ENCODE measurements around the gene BDNF.

Gene BDNF

GRCh38 chr11:27611947-27612455 lies 88.3 kb downstream of the BDNF start:
- H3K4me3 ChIP-seq (ENCODE audit: low read depth, low read length), result no peak overlapping the region
- TF ChIP-seq CTCF (IDR thresholded peaks at IDR 0.05; ENCODE audit: borderline replicate concordance, insufficient read depth, low read depth, low read length), result no peak

- TF ChIP-seq CTCF (IDR thresholded peaks at IDR 0.05; ENCODE audit: borderline replicate concordance, insufficient read depth, low read depth, low read length), result no peak
- no peak overlapping the region for H3K4me3 ChIP-seq (ENCODE audit: low read depth, low read length)
These were observed 88.9 kb downstream of the BDNF start for GRCh38 chr11:27611390-27611789.

- TF ChIP-seq CTCF (IDR thresholded peaks at IDR 0.05; ENCODE audit: borderline replicate concordance, insufficient read depth, low read depth, low read length), result no peak
- no peak overlapping the region for H3K4me3 ChIP-seq (ENCODE audit: low read depth, low read length)
These were observed 89.3 kb downstream of the BDNF start for GRCh38 chr11:27610946-27611345.

- TF ChIP-seq CTCF (IDR thresholded peaks at IDR 0.05; ENCODE audit: borderline replicate concordance, insufficient read depth, low read depth, low read length), result no peak
- no peak overlapping the region for H3K4me3 ChIP-seq (ENCODE audit: low read depth, low read length)
These were observed 90.0 kb downstream of the BDNF start for GRCh38 chr11:27610280-27610679.

- H3K4me3 ChIP-seq (ENCODE audit: low read depth, low read length), result no peak overlapping the region
- no peak for TF ChIP-seq CTCF (IDR thresholded peaks at IDR 0.05; ENCODE audit: borderline replicate concordance, insufficient read depth, low read depth, low read length)
These were observed 91.3 kb downstream of the BDNF start for GRCh38 chr11:27608951-27609350.

GRCh38 chr11:27605422-27605821 lies 94.8 kb downstream of the BDNF start:
- no peak overlapping the region for H3K4me3 ChIP-seq (ENCODE audit: low read depth, low read length)
- no peak for TF ChIP-seq CTCF (IDR thresholded peaks at IDR 0.05; ENCODE audit: borderline replicate concordance, insufficient read depth, low read depth, low read length)

All from GM12875 (cell line).